Stimulated activated CD4-positive, alpha-beta T cell treated with anti-CD3 and anti-CD28 coated beads, Interleukin-15, amount 100 ng/mL, for 24 hours (primary cell): ENCODE measurements around the gene IGF1R.

Experiments
- DNase-seq: peaks from one replicate; pipeline ENCODE4 v3.0.0-alpha.2; 2020

Gene IGF1R

DNA sequence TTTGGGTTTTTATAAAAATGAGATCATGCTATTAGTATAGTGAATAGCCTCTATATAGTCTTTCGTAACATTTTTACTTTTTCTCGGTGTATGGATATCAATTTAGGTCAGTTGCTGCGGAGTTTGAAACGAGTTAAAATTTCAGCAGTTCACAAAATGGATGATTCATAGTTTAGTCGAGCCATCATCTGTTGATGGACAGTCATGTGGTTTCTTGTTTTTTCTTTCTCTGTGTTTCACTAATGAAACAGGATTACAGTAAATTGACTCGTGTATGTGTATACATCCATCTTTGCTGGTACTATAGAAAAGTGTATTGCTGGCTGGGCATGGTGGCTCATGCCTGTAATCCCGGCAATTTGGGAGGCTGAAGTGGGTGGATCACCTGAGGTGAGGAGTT is 106.8 kb downstream of the IGF1R start:
- DNase-seq = no peak

DNA sequence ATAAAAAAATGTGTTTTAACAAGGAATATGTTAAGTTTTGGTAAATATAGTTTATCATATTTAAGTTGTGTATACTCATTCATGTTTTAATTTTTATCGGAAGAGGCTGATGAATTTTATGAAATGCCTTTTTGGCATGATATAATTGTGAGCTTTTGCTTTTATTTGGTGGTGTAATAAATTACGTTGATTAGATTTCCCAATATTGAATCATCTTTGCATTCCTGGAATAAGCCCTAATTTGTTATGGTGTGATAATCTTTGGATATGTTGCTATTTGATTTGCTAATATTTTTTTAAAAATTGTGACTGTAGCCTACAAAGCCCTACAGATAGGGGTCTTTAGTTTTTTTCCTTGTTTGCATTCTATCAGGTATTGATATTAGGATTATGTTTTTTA is 107.4 kb downstream of the IGF1R start:
- no peak for DNase-seq

DNA sequence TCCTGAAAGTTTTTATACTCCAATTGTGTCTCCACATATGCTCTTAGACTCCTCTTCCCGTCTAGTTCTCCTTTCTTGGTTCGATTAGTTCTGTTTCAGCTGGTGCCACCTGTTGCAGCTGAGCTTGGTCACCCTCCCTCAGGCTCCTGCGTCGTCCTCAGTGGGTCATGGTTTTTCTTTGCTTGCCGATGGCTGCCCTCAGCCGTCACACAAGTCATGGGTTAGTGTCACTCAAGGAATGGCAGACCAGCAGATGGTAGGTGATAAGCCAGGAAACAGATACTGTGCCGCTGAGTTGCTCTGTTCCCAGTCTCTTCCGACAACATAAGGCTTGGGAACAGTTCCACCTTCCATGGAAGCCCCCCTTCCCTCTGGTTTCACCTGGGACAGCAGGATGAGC is 109.9 kb downstream of the IGF1R start:
- no peak for DNase-seq

DNA sequence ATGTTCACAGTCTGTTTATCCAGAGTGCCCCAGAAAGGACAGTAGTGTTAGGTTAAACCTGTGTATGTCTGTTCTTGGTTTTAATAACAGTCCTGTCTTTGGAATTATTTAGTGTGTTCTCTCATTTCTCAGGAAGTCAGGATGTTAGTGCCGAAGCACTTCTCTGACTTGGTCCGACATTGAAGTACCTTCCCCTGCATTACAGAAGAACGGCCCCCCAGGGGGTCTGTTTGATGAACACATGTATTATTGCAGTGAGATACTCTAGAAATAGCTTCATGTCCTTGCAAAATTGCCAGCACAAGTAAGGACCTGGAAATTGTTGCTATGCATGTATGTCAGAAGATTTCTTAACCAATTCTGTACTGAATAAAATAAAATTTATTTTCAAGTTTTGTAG is 110.9 kb downstream of the IGF1R start:
- DNase-seq = no peak

DNA sequence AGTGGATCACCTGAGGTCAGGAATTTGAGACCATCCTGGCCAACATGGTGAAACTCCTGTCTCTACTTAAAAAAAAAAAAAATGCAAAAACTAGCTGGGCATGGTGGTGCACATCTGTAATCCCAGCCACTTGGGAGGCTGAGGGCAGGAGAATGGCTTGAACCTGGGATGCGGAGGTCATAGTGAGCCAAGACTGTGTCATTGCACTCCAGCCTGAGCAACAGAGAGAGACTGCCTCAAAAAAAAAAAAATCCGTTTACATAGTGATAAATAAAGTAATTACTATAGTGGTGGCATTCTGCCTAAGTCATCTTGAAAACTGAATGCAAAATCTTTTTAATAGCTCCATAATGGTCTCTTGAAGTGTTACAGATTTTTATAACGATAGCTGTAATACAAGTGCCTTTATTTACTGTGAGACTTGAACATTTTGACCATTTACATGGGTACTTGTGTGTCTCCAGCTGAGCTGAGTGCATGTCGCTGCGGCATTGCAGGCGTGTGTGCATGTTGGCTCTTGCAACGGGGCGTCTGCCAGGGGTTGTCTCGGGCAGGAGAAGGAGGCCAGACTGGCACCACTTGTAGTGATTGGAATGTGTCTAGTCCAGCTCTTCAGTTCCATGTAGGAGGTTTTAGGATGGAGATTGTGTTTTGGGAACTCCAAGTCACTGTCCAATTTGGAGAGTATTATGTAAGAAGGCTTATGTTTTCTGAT is 111.9 kb downstream of the IGF1R start:
- DNase-seq = no peak

DNA sequence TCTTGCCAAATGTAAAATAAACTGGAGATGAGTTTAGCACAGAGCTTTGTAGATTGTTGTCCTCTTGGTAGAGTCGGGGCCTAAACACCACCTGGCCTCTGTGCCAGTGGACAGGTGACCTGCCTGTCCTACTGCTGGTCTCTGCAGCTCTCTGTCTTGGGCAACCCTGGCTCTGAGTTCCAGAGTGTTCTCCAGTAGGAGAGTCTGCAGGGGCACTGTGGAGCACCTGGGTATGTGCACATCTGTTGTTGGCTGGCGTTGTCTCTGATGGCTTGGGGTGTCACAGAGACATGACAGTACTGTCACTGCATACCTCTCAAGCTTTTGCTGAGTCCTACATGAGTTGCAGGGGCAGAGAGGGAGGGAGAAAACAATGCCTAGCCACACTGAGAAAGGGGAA is 112.6 kb downstream of the IGF1R start:
- no peak for DNase-seq

DNA sequence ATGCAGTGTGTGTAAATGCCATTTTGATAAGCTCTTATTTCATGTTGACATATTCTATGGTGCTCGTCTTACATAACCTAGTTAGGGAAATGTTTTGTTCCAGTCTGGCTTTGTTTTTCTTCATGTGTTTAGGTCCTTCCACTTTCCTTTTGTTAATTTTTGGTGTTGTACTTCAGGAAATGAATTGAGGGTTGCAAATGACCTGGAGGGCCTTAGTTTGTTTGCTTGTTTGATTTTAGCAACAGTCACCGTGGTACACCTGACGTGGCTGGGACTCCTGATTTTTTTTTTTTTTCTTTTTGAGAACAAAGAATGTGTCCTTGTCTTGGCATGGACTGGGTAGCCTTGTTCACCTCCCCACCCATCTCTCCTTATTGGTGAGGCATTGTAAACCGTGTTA is 114.8 kb downstream of the IGF1R start:
- DNase-seq = no peak

DNA sequence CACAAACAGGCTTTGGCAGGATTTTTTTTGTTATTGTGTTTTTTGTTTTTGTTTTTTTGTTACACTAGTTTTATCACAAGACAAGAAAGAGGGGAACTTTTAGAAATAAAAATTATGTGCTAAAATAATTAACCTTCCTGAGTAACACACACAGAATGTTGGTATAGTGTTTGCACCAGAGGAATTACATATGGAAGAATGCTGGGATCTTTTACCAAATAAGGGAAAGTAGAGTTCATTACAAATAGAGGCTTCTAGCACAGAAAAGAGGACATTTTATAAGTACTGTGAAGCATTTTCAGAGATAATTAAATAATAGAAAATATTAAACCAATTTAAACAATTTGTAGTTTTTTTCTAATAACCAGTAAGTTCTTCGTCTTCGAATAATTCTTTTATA is 116.0 kb downstream of the IGF1R start:
- DNase-seq = no peak

DNA sequence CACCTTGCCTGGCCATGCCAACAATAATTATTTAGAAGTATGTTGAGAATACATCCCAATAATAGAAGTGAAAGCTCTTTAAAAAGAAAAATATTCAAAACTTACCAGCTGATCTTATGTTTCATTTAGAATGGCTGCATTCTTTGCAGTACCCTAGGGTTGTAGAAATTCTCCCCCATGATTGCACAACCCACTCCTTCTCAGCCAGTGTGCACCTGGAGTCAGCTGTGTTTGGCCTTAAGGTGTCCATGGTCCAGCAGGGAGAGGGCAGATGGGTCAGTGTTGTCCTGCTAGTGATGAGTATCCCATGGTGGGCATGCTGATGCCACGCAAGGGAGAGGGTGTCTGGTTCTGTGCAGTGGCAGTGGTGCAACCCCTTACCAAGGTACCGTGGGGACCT is 117.3 kb downstream of the IGF1R start:
- no peak for DNase-seq

DNA sequence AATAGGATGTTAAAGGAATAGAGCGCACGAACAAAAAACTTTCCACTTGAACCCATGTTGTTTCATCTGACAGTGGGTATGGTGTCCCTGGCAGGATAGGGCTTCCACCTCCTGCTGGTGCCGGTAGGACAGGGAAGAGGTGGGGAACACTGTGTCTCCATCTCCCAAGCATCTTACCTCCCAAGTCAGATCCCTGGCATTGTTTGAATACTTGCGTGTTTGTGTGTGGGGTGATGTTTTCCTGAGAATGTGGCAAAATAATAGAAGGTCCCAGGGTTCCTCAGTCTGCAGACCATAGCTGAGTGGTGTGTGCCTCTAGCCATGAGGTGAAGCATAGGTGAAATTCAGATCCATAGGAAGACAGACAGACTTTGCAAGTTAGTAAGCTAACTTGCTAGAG is 119.4 kb downstream of the IGF1R start:
- DNase-seq = no peak

DNA sequence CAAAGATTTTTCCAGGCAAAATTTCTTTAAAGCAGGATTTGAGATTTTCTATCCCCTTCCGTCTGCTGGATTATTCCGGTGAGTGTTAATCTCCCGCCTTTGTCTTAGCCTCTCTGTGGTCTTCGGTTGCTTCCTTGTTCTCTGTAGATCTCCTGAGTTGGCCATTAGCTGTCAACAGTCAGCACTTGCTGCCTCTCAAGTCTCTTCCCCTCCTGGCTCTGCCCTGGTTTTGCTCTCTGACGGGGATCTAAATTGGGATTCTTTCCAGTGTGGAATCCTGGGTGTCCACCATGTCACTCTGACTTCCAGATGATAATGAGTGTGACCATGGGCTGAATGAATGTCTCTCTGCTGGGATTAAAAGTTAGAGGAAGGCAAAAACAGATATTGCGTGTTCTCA is 121.5 kb downstream of the IGF1R start:
- DNase-seq = no peak

DNA sequence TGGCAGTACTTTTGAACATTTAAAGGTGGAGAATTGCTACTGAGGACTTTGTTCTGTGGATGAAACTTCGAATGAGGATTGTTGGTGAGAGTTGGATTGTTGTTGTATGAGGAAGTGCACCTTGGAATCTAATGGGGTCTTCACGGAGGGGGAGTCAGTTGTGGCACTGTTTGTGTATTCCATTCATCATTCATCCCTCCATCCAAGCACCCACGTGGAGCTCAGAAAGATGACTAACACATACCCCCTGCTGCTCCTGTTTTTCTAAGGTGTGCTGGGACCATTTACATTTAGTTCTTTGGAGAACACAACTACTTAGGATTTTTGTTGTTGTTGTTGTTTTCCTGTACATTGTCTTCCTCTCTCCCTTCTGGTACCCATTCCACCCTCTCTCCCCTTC is 122.6 kb downstream of the IGF1R start:
- no peak for DNase-seq

DNA sequence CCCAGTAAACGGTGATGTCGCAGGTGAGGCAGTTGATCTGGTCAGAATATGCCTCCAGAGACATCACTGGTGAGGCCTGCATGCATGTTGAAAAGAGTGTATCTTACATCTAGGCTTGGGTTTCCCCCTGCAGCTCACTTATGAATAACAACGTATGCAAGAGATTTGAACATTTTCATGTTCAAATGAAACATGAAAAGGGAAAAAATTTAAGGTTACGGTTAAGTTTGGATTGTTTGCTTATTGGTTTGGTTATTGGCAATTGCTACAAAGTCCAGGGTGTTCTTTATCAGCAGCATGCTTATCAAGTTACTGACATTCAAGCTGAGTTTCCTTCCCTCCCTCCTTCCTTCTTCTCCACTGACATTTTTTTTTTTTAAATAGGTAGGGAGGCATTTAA is 123.2 kb downstream of the IGF1R start:
- DNase-seq = no peak

DNA sequence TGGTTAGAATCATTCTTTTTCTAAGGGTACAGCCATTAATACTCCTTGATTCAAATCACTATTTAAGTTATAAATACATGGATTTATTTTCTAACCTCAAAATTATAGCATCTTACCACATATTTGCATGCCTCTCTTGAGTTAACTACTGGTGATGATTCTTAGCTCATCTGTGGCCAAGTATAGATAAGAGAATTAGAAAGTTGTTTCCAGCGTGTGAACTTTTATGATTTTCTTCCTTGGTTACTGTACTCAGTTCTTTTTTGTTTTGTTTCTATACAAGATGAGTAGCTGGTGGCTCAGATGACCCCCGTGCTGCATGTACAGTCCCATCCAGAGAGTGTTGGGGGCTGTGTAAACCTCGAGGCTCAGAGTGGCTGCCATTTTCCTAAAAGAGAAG is 124.6 kb downstream of the IGF1R start:
- DNase-seq = no peak

DNA sequence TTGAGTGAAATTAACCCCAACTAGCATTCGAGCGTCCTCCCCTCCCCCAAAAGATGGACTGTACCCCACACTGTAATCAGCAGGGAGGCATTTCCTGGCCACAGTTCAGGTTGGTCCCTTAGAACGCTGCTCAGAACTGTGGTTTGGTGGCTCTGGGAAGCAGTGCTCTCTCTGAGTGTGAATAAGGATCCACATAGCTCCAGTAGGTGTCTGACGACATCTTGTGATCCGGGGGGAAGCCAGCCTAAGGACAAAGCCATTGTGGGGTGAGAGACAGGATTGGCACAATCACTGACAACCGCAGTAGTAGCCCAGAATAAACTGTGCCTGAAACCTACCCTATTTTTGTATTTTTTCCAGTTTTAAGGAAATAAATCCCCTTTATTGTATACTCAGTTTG is 125.3 kb downstream of the IGF1R start:
- no peak for DNase-seq

DNA sequence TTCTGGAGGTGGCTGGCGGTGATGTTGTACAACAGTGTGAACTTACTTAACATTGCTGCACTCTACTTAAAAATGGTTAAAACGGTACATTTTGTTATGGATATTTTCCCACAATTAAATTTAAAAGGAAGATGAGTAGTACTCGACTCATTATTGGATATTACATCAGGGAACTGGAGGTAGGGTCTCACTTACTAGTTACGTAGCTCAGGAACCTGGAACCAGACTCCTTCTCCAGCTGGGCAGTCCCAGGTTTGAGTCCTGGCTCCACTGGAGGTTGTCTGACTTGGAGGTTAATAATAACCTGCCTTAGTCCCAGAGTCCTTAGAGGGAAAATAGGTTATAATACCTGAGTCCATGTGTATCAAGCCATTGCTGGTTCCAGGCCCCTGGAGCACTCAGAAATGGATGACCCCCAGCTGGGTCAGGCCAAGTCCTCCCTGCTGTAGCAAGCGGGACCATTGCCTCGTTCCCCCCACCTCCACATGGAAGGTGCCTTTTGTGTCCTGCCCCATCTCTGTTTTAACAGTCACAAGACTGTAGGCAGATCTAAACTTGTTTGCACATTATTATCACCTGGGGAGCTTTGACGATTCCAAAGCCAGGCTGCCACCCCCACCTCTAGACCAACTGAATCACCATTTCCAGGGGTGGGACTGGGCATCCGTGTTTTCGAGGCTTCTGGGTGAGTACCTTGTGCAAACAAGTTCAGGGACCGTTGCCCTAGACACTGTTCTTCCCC is 126.6 kb downstream of the IGF1R start:
- DNase-seq = no peak

DNA sequence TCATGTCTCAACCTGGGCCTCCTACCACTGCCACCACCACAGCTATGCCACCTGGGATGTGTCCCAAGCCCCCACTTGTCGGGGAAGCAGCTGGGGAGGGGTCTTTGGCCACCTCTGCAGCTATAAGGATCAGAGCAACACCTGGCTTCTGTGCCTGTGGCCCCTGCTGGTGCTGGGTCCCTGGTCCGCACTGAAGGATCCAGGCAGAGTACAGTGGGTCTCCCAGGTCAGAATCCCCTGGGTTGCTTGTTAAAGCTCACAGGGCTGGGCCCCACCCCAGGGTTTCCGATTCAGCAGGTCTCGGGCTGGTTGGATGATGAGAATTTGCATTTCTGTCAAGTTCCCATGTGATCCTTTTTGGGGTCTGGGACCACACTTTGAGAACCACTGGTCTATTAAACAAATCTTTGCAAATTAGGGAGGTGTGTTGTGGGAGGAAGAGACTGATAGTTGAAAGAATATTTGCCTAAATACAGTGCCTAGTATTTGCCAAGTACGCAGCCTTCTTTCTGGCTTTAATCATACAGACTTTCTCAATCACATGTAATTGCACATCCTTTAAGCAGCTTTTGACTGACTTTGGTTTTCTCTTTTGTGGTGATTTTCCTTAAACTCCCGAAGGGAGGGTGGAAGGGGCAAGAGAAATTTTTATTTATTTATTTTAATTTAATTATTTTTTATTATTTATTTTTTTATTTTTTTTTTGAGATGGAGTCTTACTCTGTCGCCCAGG is 127.3 kb downstream of the IGF1R start:
- no peak for DNase-seq

DNA sequence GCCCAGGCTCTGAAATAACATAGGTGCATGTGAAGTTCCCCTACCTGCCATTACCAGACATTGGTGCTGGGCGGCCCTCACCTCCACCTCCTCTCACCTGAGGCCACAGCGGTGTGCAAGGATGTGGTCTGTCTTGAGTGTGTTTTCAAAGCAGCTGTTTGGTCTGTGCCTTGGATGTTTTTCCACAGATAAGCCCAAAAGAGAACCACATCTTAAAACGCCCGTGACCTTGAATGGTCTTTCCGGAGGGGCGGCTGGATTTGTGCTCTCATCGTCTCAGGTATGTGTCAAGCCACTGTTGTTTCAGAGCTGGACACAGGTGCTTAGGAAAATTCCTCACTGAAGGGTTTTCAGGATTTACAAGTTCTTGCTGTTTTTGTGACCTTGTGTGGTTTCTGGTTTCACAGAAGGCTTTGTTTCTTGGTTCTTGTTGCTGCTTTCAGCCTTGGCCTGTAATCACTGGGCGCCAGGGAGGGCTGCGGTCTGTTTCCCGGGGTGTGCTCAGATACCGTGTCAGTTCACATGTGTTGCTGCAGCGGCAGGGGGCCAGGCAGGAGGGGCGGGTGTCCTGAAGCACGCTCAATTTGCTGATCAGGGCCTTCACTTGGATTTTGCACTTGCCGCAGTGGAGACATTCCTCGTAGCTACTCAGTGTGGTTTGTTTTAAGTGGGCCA is 128.4 kb downstream of the IGF1R start:
- DNase-seq = peak; percentile 39

DNA sequence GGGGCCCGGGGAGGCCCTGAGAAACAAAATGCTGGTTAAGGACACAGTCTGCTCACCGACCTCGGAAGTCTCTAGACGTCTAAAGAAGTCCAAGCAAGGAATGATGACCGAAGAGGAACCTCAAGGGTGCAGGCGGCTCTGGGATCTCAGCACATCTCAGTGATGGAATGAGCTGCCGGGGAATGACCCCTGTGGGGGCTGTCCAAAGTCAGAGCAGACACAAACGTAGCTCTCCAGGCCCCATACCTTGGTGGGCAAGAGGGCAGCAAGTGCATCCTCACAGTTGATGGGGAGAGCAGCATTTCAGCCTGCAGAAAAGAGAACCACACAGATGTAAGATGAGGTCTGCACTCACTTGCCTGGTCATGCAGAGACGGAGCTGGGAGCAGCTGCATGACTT is 129.1 kb downstream of the IGF1R start:
- DNase-seq = no peak

DNA sequence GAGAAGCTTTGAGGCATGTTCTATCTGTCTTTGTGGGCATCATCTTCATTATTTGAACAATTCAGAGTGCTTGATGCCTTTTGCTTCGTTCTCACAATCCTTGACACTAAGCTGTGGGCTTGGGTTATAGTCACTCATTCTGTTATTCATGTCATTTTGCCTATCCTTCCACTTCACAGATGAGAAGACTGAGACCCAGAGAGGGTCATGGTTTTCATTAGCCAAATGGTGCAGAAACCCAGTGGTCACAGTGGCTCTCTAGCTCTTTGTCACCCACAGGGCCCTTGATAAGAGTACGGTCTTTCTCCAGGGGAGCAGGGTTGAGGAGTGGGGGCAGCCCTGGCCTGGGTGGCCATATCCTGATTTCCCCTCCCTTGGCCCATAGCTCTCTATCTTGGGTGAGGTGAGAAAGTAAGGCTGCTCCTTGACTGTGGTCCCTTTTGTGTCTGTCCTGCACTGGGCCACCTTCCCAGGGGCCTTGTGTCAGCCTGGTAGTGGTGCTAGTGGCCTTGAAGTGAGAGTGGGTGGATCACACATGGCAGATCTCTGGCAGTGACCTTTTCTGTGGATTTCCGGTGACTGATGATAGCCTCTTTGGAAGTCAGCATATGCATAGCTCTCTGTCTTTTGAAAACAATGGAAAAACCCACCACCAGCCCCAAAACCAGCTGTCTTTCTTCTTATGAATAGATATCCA is 130.1 kb downstream of the IGF1R start:
- no peak for DNase-seq

DNA sequence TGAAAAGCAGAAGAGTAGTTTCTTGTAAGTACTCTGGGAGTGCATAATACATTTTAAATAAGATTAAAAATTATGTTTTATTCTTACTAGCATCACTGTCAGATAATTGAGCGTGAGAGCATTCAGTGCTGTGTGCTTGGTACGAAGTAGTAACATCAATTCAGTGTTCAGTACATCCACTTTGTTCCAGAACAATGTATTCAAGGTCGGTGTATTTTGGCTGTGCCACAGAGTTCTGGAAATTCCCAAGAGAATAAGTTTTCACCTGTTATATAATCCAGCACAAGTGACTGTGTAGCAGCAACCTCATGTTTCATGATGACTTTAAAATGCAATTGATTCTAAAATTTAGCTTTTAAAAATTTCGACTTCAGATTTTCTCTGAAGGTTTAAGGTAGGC is 130.6 kb downstream of the IGF1R start:
- no peak for DNase-seq

DNA sequence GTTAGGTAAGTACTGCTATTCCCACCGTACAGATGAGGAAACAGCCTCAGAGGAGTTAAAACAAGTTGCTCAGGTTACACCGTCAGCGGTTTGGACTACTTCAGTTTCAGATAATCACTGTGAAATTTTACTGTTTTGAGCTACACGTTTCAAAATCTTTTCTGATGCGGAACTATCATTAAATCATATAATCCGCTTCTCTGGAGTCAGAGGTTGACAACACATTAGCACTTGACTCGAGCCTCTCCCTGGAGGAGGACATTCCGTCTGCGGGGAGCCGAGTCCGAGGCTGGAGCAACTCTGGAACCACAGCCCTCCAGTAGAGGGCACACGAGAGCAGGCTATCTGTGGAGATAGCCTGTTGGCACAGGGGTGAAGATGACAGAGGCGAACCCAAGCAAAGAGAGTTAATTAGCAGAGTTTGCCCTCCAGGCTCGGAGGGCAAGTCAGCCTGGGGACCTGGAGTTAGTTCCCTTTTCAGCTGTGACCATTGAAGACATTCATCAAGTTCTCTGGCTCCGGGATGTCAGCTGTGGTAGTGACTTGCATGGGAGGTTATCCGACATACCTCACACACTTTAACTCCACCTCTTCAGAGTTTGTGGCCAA is 131.2 kb downstream of the IGF1R start:
- peak; percentile 85 for DNase-seq

DNA sequence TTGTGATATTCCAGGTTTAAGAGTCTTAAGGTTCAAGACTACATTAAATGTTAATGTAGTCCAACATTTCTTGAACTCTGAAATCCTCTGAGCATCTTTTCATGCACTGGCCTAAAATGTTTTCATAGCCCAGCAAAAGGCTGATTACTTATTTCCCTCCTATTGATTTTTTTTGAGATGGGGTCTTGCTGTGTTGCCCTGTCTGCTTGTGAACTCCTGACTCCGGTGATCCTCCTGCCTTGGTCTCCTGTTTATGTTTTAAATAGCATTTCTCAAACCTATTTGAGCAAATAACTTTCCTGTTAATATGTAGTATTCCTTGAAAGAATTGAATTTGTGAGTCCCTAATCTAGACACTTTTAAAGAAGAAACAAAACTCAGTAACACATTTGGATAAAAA is 133.5 kb downstream of the IGF1R start:
- DNase-seq = no peak
